Type B pancreatic cell (in vitro differentiated cells): ENCODE data around the gene SDC1. TPM values are rescaled to one million over a fixed set of nuclear protein-coding genes. Genes with fewer than 3 reads are reported as not detected.

Source experiments
- DNase-seq: peaks from one replicate; pipeline ENCODE4 v3.0.0; 2021; ENCODE audit warnings: mixed read lengths; ENCODE audit not compliant: unreplicated experiment; ENCODE audit errors: extremely low spot score
- H3K27ac Mint-ChIP-seq: 2 replicates; pipeline ENCODE4 v1.8.0; 2021; ENCODE audit warnings: mild to moderate bottlenecking, mixed read lengths
- H3K27me3 Mint-ChIP-seq: 2 replicates; pipeline ENCODE4 v1.8.0; 2021; ENCODE audit warnings: mixed read lengths
- H3K36me3 Mint-ChIP-seq: 2 replicates; pipeline ENCODE4 v1.8.0; 2021; ENCODE audit warnings: mixed read lengths
- H3K4me1 Mint-ChIP-seq: one replicate; pipeline ENCODE4 v1.8.0; 2021; ENCODE audit warnings: mixed read lengths; ENCODE audit not compliant: unreplicated experiment
- H3K4me3 Mint-ChIP-seq: 2 replicates; pipeline ENCODE4 v1.8.0; 2021; ENCODE audit warnings: mild to moderate bottlenecking, mixed read lengths
- H3K9me3 Mint-ChIP-seq: 2 replicates; pipeline ENCODE4 v1.8.0; 2021; ENCODE audit warnings: mixed read lengths
- CTCF ChIP-seq: fragments of 200-600 bp; sonication (generic); conservative IDR thresholded peaks from 2 replicates; pipeline ENCODE4 v1.5.0; 2021; ENCODE audit warnings: antibody characterized with exemption, mild to moderate bottlenecking
- total RNA-seq: library from RNA; stranded (reverse); gene quantifications from 2 replicates; pipeline ENCODE4 v1.2.1, GENCODE V29; 2021; ENCODE audit warnings: low replicate concordance

The SDC1 gene
- total RNA-seq, 1 donor from 2014 or later, result 164 TPM

DNA sequence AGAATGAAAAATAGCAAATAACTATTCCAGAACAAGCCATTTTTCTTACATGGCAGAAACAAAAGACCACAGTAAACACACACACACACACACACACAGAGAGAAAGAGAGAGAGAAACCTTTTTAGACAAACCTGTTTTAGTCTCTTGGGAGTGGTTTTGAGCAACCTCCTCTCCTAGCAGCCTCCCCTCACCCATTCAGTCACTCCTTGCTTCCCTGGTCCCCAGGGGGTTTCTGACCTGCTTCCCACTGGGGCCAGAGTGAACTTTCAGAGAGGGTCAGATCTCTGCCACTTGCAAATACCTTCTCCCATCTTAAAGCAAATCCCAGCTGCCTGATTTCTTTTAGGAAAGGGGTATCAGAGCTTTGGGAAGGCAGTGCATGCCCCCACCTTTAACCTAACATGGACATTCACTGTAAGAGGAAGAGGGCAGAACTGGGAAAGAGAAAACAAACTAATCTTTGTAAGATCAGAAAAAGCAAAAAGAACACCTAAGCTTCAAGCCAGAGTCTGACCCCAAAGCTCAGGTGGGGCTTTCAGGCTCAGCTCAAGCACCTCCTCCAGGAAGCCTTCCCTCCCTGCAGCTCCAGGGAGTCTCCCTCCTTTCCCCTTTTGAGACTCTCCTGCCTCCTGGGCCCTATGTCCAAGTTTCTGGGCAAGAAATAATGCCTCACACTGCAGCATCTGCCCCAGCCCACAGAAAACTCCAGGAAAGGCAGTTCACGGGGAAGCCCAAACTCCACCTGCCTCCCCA is 2.7 kb downstream of the SDC1 start:
- Mint-ChIP-seq H3K9me3 (no peaks in the 10 kb centered on the region), H3K36me3 (peaks cover 21% of the 10 kb centered on the region), H3K4me1 (peaks cover 43% of the 10 kb centered on the region), H3K4me3 (peak overlapping the region; percentile 92), H3K27me3 (peaks cover 5% of the 10 kb centered on the region), H3K27ac (peak overlapping the region; percentile 98)
- DNase-seq, result no peak
- no peak for TF ChIP-seq CTCF

- H3K27ac Mint-ChIP-seq, result peak overlapping the region; percentile 98
- H3K36me3 Mint-ChIP-seq, result peaks cover 21% of the 10 kb centered on the region
- peak overlapping the region; percentile 92 for H3K4me3 Mint-ChIP-seq
- DNase-seq, result no peak
- H3K4me1 Mint-ChIP-seq, result peaks cover 43% of the 10 kb centered on the region
- H3K9me3 Mint-ChIP-seq, result no peaks in the 10 kb centered on the region
- peaks cover 5% of the 10 kb centered on the region for H3K27me3 Mint-ChIP-seq
- TF ChIP-seq CTCF, result no peak
Measured at GRCh38 chr2:20221555-20221973, 3.4 kb downstream of the SDC1 start.

DNA sequence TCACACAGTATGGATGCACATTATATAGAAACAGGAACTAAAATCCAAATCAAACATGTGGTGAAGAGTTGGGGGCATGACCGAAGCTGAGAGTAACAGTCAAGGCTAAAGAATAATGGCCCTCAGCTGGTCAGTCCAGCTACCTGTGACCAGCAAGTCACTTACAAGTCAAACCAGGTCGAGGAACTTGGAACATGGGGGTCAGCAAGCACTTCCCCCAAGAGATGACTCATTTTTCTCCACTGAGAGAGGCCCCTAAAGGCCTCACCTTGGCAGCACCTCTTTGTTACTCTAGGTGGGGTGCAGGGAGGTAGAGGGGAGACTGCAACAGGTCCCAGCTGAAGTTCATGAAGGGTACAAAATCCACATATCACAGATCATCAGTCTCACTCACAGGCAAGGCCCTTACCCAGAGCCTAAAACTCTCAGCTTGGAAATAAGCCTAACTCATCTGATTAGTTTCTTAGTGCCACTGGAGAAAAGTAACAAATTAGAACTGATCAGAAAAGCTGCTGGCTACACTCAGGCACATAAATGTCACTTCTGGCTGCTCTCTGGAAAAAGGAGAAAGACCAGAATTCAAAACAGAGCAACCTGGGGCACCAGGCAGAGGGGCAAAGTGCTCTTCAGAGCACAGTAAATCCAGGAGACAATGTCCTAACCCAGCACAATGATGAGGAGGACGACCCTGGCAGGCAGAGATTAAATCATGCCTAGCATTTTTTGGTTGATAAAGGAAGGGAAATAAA is 4.0 kb downstream of the SDC1 start:
- DNase-seq, result no peak
- Mint-ChIP-seq H3K4me1 (peaks cover 43% of the 10 kb centered on the region), H3K4me3 (peak overlapping the region; percentile 92), H3K27me3 (peaks cover 5% of the 10 kb centered on the region), H3K9me3 (no peaks in the 10 kb centered on the region), H3K27ac (peak overlapping the region; percentile 98), H3K36me3 (peaks cover 21% of the 10 kb centered on the region)
- no peak for TF ChIP-seq CTCF

GRCh38 chr2:20219763-20220380 is 5.1 kb downstream of the SDC1 start:
- TF ChIP-seq CTCF, result no peak
- Mint-ChIP-seq H3K27me3 (peaks cover 5% of the 10 kb centered on the region), H3K4me1 (peaks cover 47% of the 10 kb centered on the region), H3K9me3 (no peaks in the 10 kb centered on the region), H3K4me3 (peak overlapping the region; percentile 92), H3K36me3 (peaks cover 21% of the 10 kb centered on the region), H3K27ac (peak overlapping the region; percentile 98)
- DNase-seq, result no peak

- peaks cover 5% of the 10 kb centered on the region for H3K27me3 Mint-ChIP-seq
- TF ChIP-seq CTCF, result no peak
- no peak for DNase-seq
Measured at GRCh38 chr2:20218331-20219320, 6.3 kb downstream of the SDC1 start.

More at GRCh38 chr2:20218331-20219320, 6.3 kb downstream of the SDC1 start:
- Mint-ChIP-seq H3K4me3 (peak overlapping the region; percentile 56), H3K9me3 (no peaks in the 10 kb centered on the region), H3K36me3 (peaks cover 24% of the 10 kb centered on the region), H3K27ac (peak overlapping the region; percentile 80), H3K4me1 (peaks cover 59% of the 10 kb centered on the region)
